GM23338 (cell line): ENCODE results near the gene EPHA6. TPM values are rescaled to one million over a fixed set of nuclear protein-coding genes. Genes with fewer than 3 reads are reported as not detected.

ENCODE experiments used
- ATAC-seq: fragments of 200-7000 bp; cut with Tn5 transposase; 3 replicates; pipeline ENCODE4 v1.9.1; 2020
- DNase-seq: peaks from one replicate; pipeline ENCODE4 v3.0.0-alpha.2; 2015; ENCODE audit warnings: low spot score
- H2AFZ ChIP-seq: fragments of 200-600 bp; sonication (generic); 2 replicates; pipeline ENCODE4 v1.8.0; 2016; ENCODE audit warnings: antibody characterized with exemption, mild to moderate bottlenecking, moderate library complexity
- H3F3A ChIP-seq: fragments of 200-600 bp; sonication (generic); replicated peaks from 2 replicates; pipeline ENCODE4 v1.8.0; 2017; ENCODE audit warnings: antibody characterized with exemption, mixed run types, low read depth
- H3K27ac ChIP-seq: fragments of 200-600 bp; sonication (generic); 2 replicates; pipeline ENCODE4 v1.6.1; 2016; ENCODE audit warnings: low read depth
- H3K27me3 ChIP-seq: fragments of 200-600 bp; sonication (generic); 2 replicates; pipeline ENCODE4 v1.8.0; 2016; ENCODE audit warnings: mild to moderate bottlenecking, mixed run types, moderate library complexity; ENCODE audit not compliant: insufficient read depth
- H3K36me3 ChIP-seq: fragments of 200-600 bp; sonication (generic); 2 replicates; pipeline ENCODE4 v1.8.0; 2016; ENCODE audit warnings: mild to moderate bottlenecking; ENCODE audit not compliant: insufficient read depth
- H3K4me1 ChIP-seq: fragments of 200-600 bp; sonication (generic); 2 replicates; pipeline ENCODE4 v1.8.0; 2016; ENCODE audit warnings: mild to moderate bottlenecking, moderate library complexity; ENCODE audit not compliant: insufficient read depth
- H3K4me2 ChIP-seq: fragments of 200-600 bp; sonication (generic); 2 replicates; pipeline ENCODE4 v1.7.1; 2017; ENCODE audit warnings: mixed run types
- H3K4me3 ChIP-seq: fragments of 200-600 bp; sonication (generic); 2 replicates; pipeline ENCODE4 v1.6.1; 2016; ENCODE audit warnings: mixed run types
- H3K79me2 ChIP-seq: fragments of 200-600 bp; sonication (generic); replicated peaks from 2 replicates; pipeline ENCODE4 v1.8.0; 2017; ENCODE audit warnings: mild to moderate bottlenecking; ENCODE audit not compliant: insufficient read depth
- H3K9me2 ChIP-seq: fragments of 200-600 bp; sonication (generic); 2 replicates; pipeline ENCODE4 v1.8.0; 2017; ENCODE audit not compliant: insufficient read depth
- H4K20me1 ChIP-seq: fragments of 200-600 bp; sonication (generic); replicated peaks from 2 replicates; pipeline ENCODE4 v1.8.0; 2017; ENCODE audit warnings: mild to moderate bottlenecking; ENCODE audit not compliant: insufficient read depth
- H3K27ac Mint-ChIP-seq: 2 replicates; pipeline ENCODE4 v1.8.0; 2020; ENCODE audit warnings: inconsistent platforms, mild to moderate bottlenecking, moderate library complexity, mixed read lengths
- H3K27me3 Mint-ChIP-seq: 3 replicates; pipeline ENCODE4 v1.8.0; 2022; ENCODE audit warnings: low read depth, mild to moderate bottlenecking, moderate library complexity, mixed read lengths, inconsistent platforms; ENCODE audit not compliant: insufficient read depth, poor library complexity
- H3K36me3 Mint-ChIP-seq: 3 replicates; pipeline ENCODE4 v1.8.0; 2021; ENCODE audit warnings: low read depth, mild to moderate bottlenecking, inconsistent platforms, moderate library complexity, mixed read lengths
- H3K4me1 Mint-ChIP-seq: 3 replicates; pipeline ENCODE4 v1.8.0; 2020; ENCODE audit warnings: mild to moderate bottlenecking, inconsistent platforms, mixed read lengths
- H3K4me3 Mint-ChIP-seq: 3 replicates; pipeline ENCODE4 v1.8.0; 2021; ENCODE audit warnings: moderate library complexity, mild to moderate bottlenecking, inconsistent platforms, mixed read lengths
- H3K9me3 Mint-ChIP-seq: 3 replicates; pipeline ENCODE4 v1.8.0; 2020; ENCODE audit warnings: moderate library complexity, mild to moderate bottlenecking, inconsistent platforms, mixed read lengths
- CREB1 ChIP-seq: fragments of 250-450 bp; sonication (Bioruptor Pico); IDR thresholded peaks from 2 replicates; pipeline ENCODE4 v1.5.0; 2020; ENCODE audit warnings: low read depth, mild to moderate bottlenecking, moderate library complexity
- EZH2 ChIP-seq: fragments of 200-600 bp; sonication (generic); IDR thresholded peaks from one replicate; pipeline ENCODE4 v1.8.0; 2017; ENCODE audit warnings: antibody characterized with exemption, mild to moderate bottlenecking, low read depth; ENCODE audit not compliant: unreplicated experiment
- EZH2phosphoT487 ChIP-seq: fragments of 200-600 bp; sonication (generic); IDR thresholded peaks from one replicate; pipeline ENCODE4 v1.8.1; 2018; ENCODE audit warnings: antibody characterized with exemption; ENCODE audit not compliant: unreplicated experiment
- NANOG ChIP-seq: IDR thresholded peaks from 2 replicates; pipeline ENCODE4 v1.6.1; 2016; ENCODE audit warnings: antibody characterized with exemption, borderline replicate concordance
- POLR2AphosphoS5 ChIP-seq: IDR thresholded peaks from 2 replicates; pipeline ENCODE4 v1.6.1; 2016; ENCODE audit warnings: antibody characterized with exemption, low read depth
- STAT1 ChIP-seq: IDR thresholded peaks from one replicate; pipeline ENCODE4 v1.6.1; 2016; ENCODE audit warnings: antibody characterized with exemption; ENCODE audit not compliant: unreplicated experiment
- ZNF114 ChIP-seq: fragments of 250-450 bp; sonication (Bioruptor Pico); IDR thresholded peaks from 2 replicates; pipeline ENCODE4 v1.5.0; 2020; ENCODE audit warnings: mild to moderate bottlenecking, moderate library complexity
- ZNF331 ChIP-seq: fragments of 250-450 bp; sonication (Bioruptor Pico); IDR thresholded peaks from 2 replicates; pipeline ENCODE4 v1.5.0; 2020; ENCODE audit warnings: low read depth, mild to moderate bottlenecking, moderate library complexity
- polyA plus RNA-seq: library from polyadenylated mRNA; unstranded; fragments of >200 nt; fragmentation: Nextera tagmentation; extraction: Ambion mirVana; gene quantifications from 2 replicates; pipeline ENCODE4 v1.2.1, GENCODE V29; 2016
- total RNA-seq: library from RNA; depleted of rRNA; stranded (reverse); fragments of >200 nt; shearing (Covaris generic); gene quantifications from 2 replicates; pipeline ENCODE4 v1.2.3, GENCODE V29; 2014
- TF ChIP-seq, protein P1 (sequence below): IDR thresholded peaks from 2 replicates; pipeline ENCODE4 v1.6.1; 2016; ENCODE audit warnings: antibody characterized with exemption
- TF ChIP-seq, protein P2 (sequence below), 2 experiments: fragments of 200-600 bp in 1 of 2; sonication (generic) in 1 of 2; conservative IDR thresholded peaks; 2 replicates each; pipeline versions ENCODE4 v1.5.1 to v1.6.1; 2016 to 2017; ENCODE audit warnings: antibody characterized with exemption in 2 of 2, low read depth in 2 of 2, mild to moderate bottlenecking in 2 of 2, moderate library complexity in 1 of 2
- TF ChIP-seq, protein P3 (sequence below): fragments of 250-450 bp; sonication (Bioruptor Pico); IDR thresholded peaks from 2 replicates; pipeline ENCODE4 v1.5.0; 2020; ENCODE audit warnings: mild to moderate bottlenecking, moderate library complexity
- TF ChIP-seq, protein P4 (sequence below): IDR thresholded peaks from one replicate; pipeline ENCODE4 v1.6.1; 2018; ENCODE audit warnings: antibody characterized with exemption; ENCODE audit not compliant: unreplicated experiment

The EPHA6 gene
- total and polyA plus RNA-seq, 2 experiments from 2014 or later = 0.37 to 2.6 TPM

DNA sequence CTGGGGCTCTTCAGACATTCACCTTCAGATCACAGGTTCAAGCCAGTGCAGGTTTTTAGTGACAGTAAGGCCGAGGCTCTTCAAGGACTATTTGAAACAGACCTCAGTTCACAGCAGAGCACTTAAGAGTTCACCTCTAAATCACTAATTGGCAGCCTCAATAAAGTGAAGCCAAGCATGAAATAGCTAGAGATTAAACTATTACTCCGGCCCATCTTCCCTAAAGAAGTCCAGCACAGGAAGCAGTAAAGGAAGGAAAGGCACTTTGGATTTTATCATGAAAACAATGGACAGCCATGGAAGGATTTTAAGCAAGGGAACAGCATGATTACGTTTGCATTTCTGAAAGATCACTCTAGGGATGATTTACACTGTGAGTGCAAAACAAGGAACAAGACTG is 922.5 kb downstream of the EPHA6 start:
- TF ChIP-seq, protein P1, sequence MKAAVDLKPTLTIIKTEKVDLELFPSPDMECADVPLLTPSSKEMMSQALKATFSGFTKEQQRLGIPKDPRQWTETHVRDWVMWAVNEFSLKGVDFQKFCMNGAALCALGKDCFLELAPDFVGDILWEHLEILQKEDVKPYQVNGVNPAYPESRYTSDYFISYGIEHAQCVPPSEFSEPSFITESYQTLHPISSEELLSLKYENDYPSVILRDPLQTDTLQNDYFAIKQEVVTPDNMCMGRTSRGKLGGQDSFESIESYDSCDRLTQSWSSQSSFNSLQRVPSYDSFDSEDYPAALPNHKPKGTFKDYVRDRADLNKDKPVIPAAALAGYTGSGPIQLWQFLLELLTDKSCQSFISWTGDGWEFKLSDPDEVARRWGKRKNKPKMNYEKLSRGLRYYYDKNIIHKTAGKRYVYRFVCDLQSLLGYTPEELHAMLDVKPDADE = no peak
- TF ChIP-seq EZH2phosphoT487 (no peak), ZNF114 (CRISPR knock-in tag) (no peak), POLR2AphosphoS5 (no peak), EZH2 (no peak), ZNF331 (CRISPR knock-in tag) (no peak), NANOG (no peak), CREB1 (no peak), STAT1 (no peak)
- TF ChIP-seq, protein P2, sequence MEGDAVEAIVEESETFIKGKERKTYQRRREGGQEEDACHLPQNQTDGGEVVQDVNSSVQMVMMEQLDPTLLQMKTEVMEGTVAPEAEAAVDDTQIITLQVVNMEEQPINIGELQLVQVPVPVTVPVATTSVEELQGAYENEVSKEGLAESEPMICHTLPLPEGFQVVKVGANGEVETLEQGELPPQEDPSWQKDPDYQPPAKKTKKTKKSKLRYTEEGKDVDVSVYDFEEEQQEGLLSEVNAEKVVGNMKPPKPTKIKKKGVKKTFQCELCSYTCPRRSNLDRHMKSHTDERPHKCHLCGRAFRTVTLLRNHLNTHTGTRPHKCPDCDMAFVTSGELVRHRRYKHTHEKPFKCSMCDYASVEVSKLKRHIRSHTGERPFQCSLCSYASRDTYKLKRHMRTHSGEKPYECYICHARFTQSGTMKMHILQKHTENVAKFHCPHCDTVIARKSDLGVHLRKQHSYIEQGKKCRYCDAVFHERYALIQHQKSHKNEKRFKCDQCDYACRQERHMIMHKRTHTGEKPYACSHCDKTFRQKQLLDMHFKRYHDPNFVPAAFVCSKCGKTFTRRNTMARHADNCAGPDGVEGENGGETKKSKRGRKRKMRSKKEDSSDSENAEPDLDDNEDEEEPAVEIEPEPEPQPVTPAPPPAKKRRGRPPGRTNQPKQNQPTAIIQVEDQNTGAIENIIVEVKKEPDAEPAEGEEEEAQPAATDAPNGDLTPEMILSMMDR (conservative IDR thresholded peaks at IDR 0.05; ENCODE audit: low read depth in 2 of 2) = no peak
- TF ChIP-seq, protein P3, sequence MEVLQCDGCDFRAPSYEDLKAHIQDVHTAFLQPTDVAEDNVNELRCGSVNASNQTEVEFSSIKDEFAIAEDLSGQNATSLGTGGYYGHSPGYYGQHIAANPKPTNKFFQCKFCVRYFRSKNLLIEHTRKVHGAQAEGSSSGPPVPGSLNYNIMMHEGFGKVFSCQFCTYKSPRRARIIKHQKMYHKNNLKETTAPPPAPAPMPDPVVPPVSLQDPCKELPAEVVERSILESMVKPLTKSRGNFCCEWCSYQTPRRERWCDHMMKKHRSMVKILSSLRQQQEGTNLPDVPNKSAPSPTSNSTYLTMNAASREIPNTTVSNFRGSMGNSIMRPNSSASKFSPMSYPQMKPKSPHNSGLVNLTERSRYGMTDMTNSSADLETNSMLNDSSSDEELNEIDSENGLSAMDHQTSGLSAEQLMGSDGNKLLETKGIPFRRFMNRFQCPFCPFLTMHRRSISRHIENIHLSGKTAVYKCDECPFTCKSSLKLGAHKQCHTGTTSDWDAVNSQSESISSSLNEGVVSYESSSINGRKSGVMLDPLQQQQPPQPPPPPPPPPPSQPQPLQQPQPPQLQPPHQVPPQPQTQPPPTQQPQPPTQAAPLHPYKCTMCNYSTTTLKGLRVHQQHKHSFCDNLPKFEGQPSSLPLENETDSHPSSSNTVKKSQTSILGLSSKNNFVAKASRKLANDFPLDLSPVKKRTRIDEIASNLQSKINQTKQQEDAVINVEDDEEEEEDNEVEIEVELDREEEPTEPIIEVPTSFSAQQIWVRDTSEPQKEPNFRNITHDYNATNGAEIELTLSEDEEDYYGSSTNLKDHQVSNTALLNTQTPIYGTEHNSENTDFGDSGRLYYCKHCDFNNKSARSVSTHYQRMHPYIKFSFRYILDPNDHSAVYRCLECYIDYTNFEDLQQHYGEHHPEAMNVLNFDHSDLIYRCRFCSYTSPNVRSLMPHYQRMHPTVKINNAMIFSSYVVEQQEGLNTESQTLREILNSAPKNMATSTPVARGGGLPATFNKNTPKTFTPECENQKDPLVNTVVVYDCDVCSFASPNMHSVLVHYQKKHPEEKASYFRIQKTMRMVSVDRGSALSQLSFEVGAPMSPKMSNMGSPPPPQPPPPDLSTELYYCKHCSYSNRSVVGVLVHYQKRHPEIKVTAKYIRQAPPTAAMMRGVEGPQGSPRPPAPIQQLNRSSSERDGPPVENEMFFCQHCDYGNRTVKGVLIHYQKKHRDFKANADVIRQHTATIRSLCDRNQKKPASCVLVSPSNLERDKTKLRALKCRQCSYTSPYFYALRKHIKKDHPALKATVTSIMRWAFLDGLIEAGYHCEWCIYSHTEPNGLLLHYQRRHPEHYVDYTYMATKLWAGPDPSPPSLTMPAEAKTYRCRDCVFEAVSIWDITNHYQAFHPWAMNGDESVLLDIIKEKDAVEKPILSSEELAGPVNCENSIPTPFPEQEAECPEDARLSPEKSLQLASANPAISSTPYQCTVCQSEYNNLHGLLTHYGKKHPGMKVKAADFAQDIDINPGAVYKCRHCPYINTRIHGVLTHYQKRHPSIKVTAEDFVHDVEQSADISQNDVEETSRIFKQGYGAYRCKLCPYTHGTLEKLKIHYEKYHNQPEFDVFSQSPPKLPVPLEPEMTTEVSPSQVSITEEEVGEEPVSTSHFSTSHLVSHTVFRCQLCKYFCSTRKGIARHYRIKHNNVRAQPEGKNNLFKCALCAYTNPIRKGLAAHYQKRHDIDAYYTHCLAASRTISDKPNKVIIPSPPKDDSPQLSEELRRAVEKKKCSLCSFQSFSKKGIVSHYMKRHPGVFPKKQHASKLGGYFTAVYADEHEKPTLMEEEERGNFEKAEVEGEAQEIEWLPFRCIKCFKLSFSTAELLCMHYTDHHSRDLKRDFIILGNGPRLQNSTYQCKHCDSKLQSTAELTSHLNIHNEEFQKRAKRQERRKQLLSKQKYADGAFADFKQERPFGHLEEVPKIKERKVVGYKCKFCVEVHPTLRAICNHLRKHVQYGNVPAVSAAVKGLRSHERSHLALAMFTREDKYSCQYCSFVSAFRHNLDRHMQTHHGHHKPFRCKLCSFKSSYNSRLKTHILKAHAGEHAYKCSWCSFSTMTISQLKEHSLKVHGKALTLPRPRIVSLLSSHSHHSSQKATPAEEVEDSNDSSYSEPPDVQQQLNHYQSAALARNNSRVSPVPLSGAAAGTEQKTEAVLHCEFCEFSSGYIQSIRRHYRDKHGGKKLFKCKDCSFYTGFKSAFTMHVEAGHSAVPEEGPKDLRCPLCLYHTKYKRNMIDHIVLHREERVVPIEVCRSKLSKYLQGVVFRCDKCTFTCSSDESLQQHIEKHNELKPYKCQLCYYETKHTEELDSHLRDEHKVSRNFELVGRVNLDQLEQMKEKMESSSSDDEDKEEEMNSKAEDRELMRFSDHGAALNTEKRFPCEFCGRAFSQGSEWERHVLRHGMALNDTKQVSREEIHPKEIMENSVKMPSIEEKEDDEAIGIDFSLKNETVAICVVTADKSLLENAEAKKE (CRISPR knock-in tag) = no peak
- TF ChIP-seq, protein P4, sequence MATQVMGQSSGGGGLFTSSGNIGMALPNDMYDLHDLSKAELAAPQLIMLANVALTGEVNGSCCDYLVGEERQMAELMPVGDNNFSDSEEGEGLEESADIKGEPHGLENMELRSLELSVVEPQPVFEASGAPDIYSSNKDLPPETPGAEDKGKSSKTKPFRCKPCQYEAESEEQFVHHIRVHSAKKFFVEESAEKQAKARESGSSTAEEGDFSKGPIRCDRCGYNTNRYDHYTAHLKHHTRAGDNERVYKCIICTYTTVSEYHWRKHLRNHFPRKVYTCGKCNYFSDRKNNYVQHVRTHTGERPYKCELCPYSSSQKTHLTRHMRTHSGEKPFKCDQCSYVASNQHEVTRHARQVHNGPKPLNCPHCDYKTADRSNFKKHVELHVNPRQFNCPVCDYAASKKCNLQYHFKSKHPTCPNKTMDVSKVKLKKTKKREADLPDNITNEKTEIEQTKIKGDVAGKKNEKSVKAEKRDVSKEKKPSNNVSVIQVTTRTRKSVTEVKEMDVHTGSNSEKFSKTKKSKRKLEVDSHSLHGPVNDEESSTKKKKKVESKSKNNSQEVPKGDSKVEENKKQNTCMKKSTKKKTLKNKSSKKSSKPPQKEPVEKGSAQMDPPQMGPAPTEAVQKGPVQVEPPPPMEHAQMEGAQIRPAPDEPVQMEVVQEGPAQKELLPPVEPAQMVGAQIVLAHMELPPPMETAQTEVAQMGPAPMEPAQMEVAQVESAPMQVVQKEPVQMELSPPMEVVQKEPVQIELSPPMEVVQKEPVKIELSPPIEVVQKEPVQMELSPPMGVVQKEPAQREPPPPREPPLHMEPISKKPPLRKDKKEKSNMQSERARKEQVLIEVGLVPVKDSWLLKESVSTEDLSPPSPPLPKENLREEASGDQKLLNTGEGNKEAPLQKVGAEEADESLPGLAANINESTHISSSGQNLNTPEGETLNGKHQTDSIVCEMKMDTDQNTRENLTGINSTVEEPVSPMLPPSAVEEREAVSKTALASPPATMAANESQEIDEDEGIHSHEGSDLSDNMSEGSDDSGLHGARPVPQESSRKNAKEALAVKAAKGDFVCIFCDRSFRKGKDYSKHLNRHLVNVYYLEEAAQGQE = no peak
- H3K79me2 ChIP-seq = no peaks in the 10 kb centered on the region
- Mint-ChIP-seq H3K4me1 (peaks cover 11% of the 10 kb centered on the region), H3K27ac (0 out of 2 replicates have a peak overlapping the region, but pooled peaks have one; percentile 15), H3K9me3 (no peaks in the 10 kb centered on the region), H3K4me3 (no peak overlapping the region), H3K27me3 (no peaks in the 10 kb centered on the region), H3K36me3 (no peaks in the 10 kb centered on the region)
- no peak overlapping the region for H3K4me2 ChIP-seq
- DNase-seq (no peak), ATAC-seq (no peak)
- H2AFZ ChIP-seq = no peak overlapping the region
- H3F3A ChIP-seq = no peaks in the 10 kb centered on the region
- no peaks in the 10 kb centered on the region for H3K27me3 ChIP-seq
- H3K36me3 ChIP-seq = no peaks in the 10 kb centered on the region
- no peaks in the 10 kb centered on the region for H4K20me1 ChIP-seq
- 0 out of 2 replicates have a peak, but pooled peaks cover 4% of the 10 kb centered on the region for H3K4me1 ChIP-seq
- H3K27ac ChIP-seq = no peak overlapping the region
- no peak overlapping the region for H3K4me3 ChIP-seq
- no peaks in the 10 kb centered on the region for H3K9me2 ChIP-seq
